K562 (cell line): ENCODE results near the gene SEMA6D. TPM values are rescaled to one million over a fixed set of nuclear protein-coding genes. Genes with fewer than 3 reads are reported as not detected.

ENCODE experiments used
- ATAC-seq: fragments of 200-7000 bp; cut with Tn5 transposase; 3 replicates; pipeline ENCODE4 v1.9.1; 2020; ENCODE audit warnings: moderate library complexity
- BruUV-seq: library from RNA; stranded (reverse); fragments of 400-500 nt; replicated peaks from 2 replicates; lab custom pipeline; 2021; lab: Mats Ljungman, UMichigan
- CTCF ChIA-PET: fragments of 300-600 bp; formaldehyde crosslinking; extraction: SDS; loops from one replicate; lab custom pipeline; 2021; ENCODE audit warnings: low intra/inter-chr PET ratio; lab: Yijun Ruan, JAX
- POLR2A ChIA-PET: fragments of 300-600, 350-650 bp; sonication (Branson Sonifier 250); formaldehyde crosslinking; extraction: SDS; loops from one replicate; lab custom pipeline; 2021; ENCODE audit warnings: antibody characterized with exemption, inconsistent platforms; lab: Yijun Ruan, JAX
- DNase-seq, 4 experiments: peaks; one replicate each; pipeline versions ENCODE4 v3.0.0 to v3.0.0-alpha.2; 2011 to 2018; ENCODE audit warnings: low spot score in 3 of 4, mixed read lengths in 3 of 4; ENCODE audit errors: extremely low read depth in 1 of 4
- FAIRE-seq: peaks from 2 replicates; lab custom pipeline; 2011; peaks lifted over from hg19 to GRCh38; lab: Jason Lieb, UNC
- H2AFZ ChIP-seq: 2 replicates; pipeline ENCODE4 v1.6.0; 2011; ENCODE audit warnings: low read depth, low read length, control low read depth, inconsistent platforms
- H3K27ac ChIP-seq: fragments of 200-600 bp; 3 replicates; pipeline ENCODE4 v1.8.0; 2011; ENCODE audit warnings: low read depth, mild to moderate bottlenecking, control low read depth, inconsistent platforms, low read length, moderate library complexity, mixed read lengths; ENCODE audit errors: extremely low read depth
- H3K27me3 ChIP-seq, 2 experiments: fragments of 300-600 bp in 1 of 2; 2 replicates in 1 of 2; 3 replicates in 1 of 2; pipeline versions ENCODE4 v1.6.0 to v1.8.0; 2011; ENCODE audit warnings: inconsistent platforms in 2 of 2, low read length in 2 of 2, mild to moderate bottlenecking in 1 of 2, mixed read lengths in 1 of 2, moderate library complexity in 1 of 2; ENCODE audit not compliant: control insufficient read depth in 2 of 2, insufficient read depth in 2 of 2
- H3K36me3 ChIP-seq: fragments of 300-600 bp; 3 replicates; pipeline ENCODE4 v1.8.0; 2011; ENCODE audit warnings: mild to moderate bottlenecking, low read length, inconsistent platforms; ENCODE audit not compliant: control insufficient read depth, insufficient read depth
- H3K4me1 ChIP-seq, 2 experiments: fragments of 200-600 bp in 1 of 2; replicated peaks in 1 of 2; 2 replicates in 1 of 2; 3 replicates in 1 of 2; pipeline versions ENCODE4 v1.5.1 to v1.8.0; 2011; ENCODE audit warnings: inconsistent platforms in 2 of 2, low read length in 2 of 2, mild to moderate bottlenecking in 1 of 2, mixed read lengths in 1 of 2, moderate library complexity in 1 of 2; ENCODE audit not compliant: control insufficient read depth in 2 of 2, insufficient read depth in 2 of 2
- H3K4me2 ChIP-seq: 2 replicates; pipeline ENCODE4 v1.6.1; 2011; ENCODE audit warnings: low read length, control low read depth, inconsistent platforms, mixed read lengths; ENCODE audit not compliant: insufficient read depth
- H3K4me3 ChIP-seq: fragments of 200-600 bp; sonication (generic), shearing (Covaris generic); 2 replicates; pipeline ENCODE4 v1.5.1; 2016; ENCODE audit warnings: control low read depth, inconsistent platforms
- H3K79me2 ChIP-seq: fragments of 200-600 bp; 3 replicates; pipeline ENCODE4 v1.8.0; 2011; ENCODE audit warnings: low read length, inconsistent platforms; ENCODE audit not compliant: control insufficient read depth, insufficient read depth
- H3K9ac ChIP-seq, 2 experiments: 2 replicates each; pipeline versions ENCODE4 v1.6.0 to v1.6.1; 2011; ENCODE audit warnings: low read depth in 2 of 2, low read length in 2 of 2, control low read depth in 1 of 2, inconsistent platforms in 1 of 2, mild to moderate bottlenecking in 1 of 2, mixed read lengths in 1 of 2; ENCODE audit not compliant: insufficient read depth in 1 of 2
- H3K9me1 ChIP-seq: one replicate; pipeline ENCODE4 v1.6.0; 2011; ENCODE audit warnings: inconsistent platforms, mild to moderate bottlenecking, low read length, moderate library complexity; ENCODE audit not compliant: control insufficient read depth, insufficient read depth
- H3K9me3 ChIP-seq: replicated peaks from 2 replicates; pipeline ENCODE4 v1.5.1; 2011; ENCODE audit warnings: low read depth, low read length, inconsistent platforms; ENCODE audit not compliant: control insufficient read depth, insufficient read depth
- H4K20me1 ChIP-seq: replicated peaks from 2 replicates; pipeline ENCODE4 v1.6.1; 2011; ENCODE audit warnings: low read length, inconsistent platforms, mixed read lengths; ENCODE audit not compliant: control insufficient read depth, insufficient read depth
- CBFA2T3 ChIP-seq: fragments of 450-650 bp; IDR thresholded peaks from 2 replicates; pipeline ENCODE4 v1.6.1; 2017
- ELF1 ChIP-seq: fragments of 200-800 bp; sonication (Bioruptor generic); IDR thresholded peaks from 2 replicates; pipeline ENCODE4 v1.6.1; 2016; ENCODE audit warnings: missing genetic modification characterization, missing compliant biosample characterization
- HMGN3 ChIP-seq: IDR thresholded peaks from 2 replicates; pipeline ENCODE4 v1.6.1; 2011; ENCODE audit warnings: borderline replicate concordance, low read depth, mild to moderate bottlenecking, mixed read lengths, low read length; ENCODE audit not compliant: insufficient read length; ENCODE audit errors: extremely low read depth
- JUND ChIP-seq, 2 experiments: IDR thresholded peaks; 2 replicates in 1 of 2; 3 replicates in 1 of 2; pipeline ENCODE4 v1.6.1; 2011; ENCODE audit warnings: borderline replicate concordance in 2 of 2, low read depth in 2 of 2, low read length in 2 of 2, improper control_type of control experiment in 1 of 2, missing biosample characterization in 1 of 2, missing genetic modification characterization in 1 of 2, missing genetic modification reagents in 1 of 2
- KLF10 ChIP-seq: fragments of 250-450 bp; sonication (Bioruptor Pico); IDR thresholded peaks from 2 replicates; pipeline ENCODE4 v1.6.1; 2021; ENCODE audit warnings: matching md5 sums
- MEF2A ChIP-seq: IDR thresholded peaks from 2 replicates; pipeline ENCODE4 v1.6.1; 2011; ENCODE audit warnings: low read depth, mild to moderate bottlenecking, low read length, moderate library complexity; ENCODE audit not compliant: control insufficient read depth
- MYNN ChIP-seq, 2 experiments: sonication (generic); formaldehyde crosslinking in 1 of 2; IDR thresholded peaks; 2 replicates each; pipeline versions ENCODE4 v1.5.0 to v1.6.1; 2016 to 2020; ENCODE audit warnings: antibody characterized with exemption in 1 of 2, missing genetic modification reagents in 1 of 2
- POU5F1 ChIP-seq: fragments of 150-350 bp; IDR thresholded peaks from 2 replicates; pipeline ENCODE4 v1.6.1; 2014; ENCODE audit warnings: borderline replicate concordance, low read length, low read depth, mild to moderate bottlenecking; ENCODE audit not compliant: partially characterized antibody
- RBM14 ChIP-seq: fragments of 200-400 bp; formaldehyde crosslinking; IDR thresholded peaks from 2 replicates; pipeline ENCODE4 v1.6.1; 2018; ENCODE audit warnings: low read depth, mild to moderate bottlenecking, low read length, moderate library complexity, borderline replicate concordance; ENCODE audit not compliant: insufficient read depth
- RHOXF2B ChIP-seq: fragments of 250-450 bp; sonication (Bioruptor Pico); conservative IDR thresholded peaks from 2 replicates; pipeline ENCODE4 v1.5.1; 2021
- ZNF121 ChIP-seq: sonication (generic); formaldehyde crosslinking; conservative IDR thresholded peaks from 2 replicates; pipeline ENCODE4 v1.8.0; 2022; ENCODE audit warnings: missing genetic modification reagents
- ZNF354B ChIP-seq: fragments of 250-450 bp; sonication (Bioruptor Pico); IDR thresholded peaks from 2 replicates; pipeline ENCODE4 v1.4.0; 2020
- ZNF695 ChIP-seq: fragments of 450-650 bp; formaldehyde crosslinking; IDR thresholded peaks from 2 replicates; pipeline ENCODE4 v1.4.0; 2020; ENCODE audit warnings: mild to moderate bottlenecking, moderate library complexity
- ZNF778 ChIP-seq: fragments of 450-650 bp; formaldehyde crosslinking; IDR thresholded peaks from 2 replicates; pipeline ENCODE4 v1.4.0; 2020; ENCODE audit warnings: mild to moderate bottlenecking, moderate library complexity
- WGBS: fragments of 100-300 bp; shearing (Covaris generic); methylation state at CpG from one replicate; pipeline ENCODE4 v1.1.6; 2016; ENCODE audit warnings: low coverage, mixed read lengths; ENCODE audit not compliant: insufficient coverage; ENCODE audit errors: missing lambda C conversion rate; 5-methylcytosine and 5-hydroxymethylcytosine counted together
- in situ Hi-C: fragments of 300-500 bp; cut with MboI; formaldehyde crosslinking; loops from 4 replicates; pipeline ENCODE4 v1.15.0; 2018; ENCODE audit warnings: inconsistent platforms, mixed read lengths
- intact Hi-C: fragments of 100-400 bp; cut with micrococcal nuclease; formaldehyde crosslinking; loops from 2 replicates; pipeline ENCODE4 v1.14.2; 2022
- polyA plus RNA-seq, 8 experiments: library from polyadenylated mRNA; depleted of rRNA in 4 of 8; stranded (reverse) in 5 of 8; unstranded in 3 of 8; fragments of >200 nt; fragmentation: Nextera tagmentation in 2 of 8; fragmentation: Illumina TruSeq in 1 of 8; extraction: Ambion mirVana in 2 of 8; extraction: Trizol in 1 of 8; gene quantifications; 2 replicates each; pipeline versions ENCODE4 v1.2.1 to v1.2.3, GENCODE V29; 2011 to 2014; ENCODE audit warnings: inconsistent platforms in 1 of 8, missing spikeins in 1 of 8
- total RNA-seq, 7 experiments: library from RNA; depleted of rRNA in 6 of 7; stranded (reverse); fragments of >200 nt in 6 of 7; fragmentation: Illumina TruSeq in 2 of 7; extraction: Trizol in 2 of 7; gene quantifications; 2 replicates each; pipeline versions ENCODE4 v1.2.1 to v1.2.3, GENCODE V29; 2011 to 2021; ENCODE audit warnings: low replicate concordance in 1 of 7
- TF ChIP-seq, protein P1 (sequence below): IDR thresholded peaks from 2 replicates; pipeline ENCODE4 v1.6.1; 2016; ENCODE audit warnings: missing genetic modification characterization, missing compliant biosample characterization
- TF ChIP-seq, protein P2 (sequence below): sonication (generic); formaldehyde crosslinking; IDR thresholded peaks from 2 replicates; pipeline ENCODE4 v1.8.0; 2023; ENCODE audit warnings: mild to moderate bottlenecking, missing genetic modification reagents

SEMA6D gene
- total and polyA plus RNA-seq, 9 of the 15 experiments (the other 6 are each of a cell fraction or from before 2014, with no cell fraction given) = not detected

DNA sequence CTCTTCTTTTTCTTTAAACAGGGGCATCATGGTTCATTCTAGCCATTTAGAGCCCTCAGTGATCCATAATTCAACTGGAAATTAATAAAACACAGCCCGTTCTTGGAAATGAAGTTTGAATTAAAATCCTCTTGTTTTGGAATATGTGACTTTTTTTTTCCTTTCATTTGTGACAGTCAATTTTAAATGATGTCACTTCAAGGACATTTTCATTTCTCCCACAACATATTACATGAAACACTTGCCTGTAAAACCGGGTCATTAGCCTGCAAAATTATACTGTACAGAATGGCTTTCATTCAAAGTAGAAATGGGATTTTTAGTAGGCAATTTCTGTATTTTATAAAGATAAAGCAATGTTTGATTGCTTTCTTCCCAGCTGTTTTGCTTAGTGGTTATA, 789 bp upstream of the SEMA6D start:
- 0% methylated on average over 2 of the region's 2 CpGs for WGBS
- H3K36me3 ChIP-seq = no peaks in the 10 kb centered on the region
- no TSS peak for BruUV-seq
- no peaks in the 10 kb centered on the region for H4K20me1 ChIP-seq
- FAIRE-seq = no peak
- DNase-seq = no peak
- no peak overlapping the region for H3K4me2 ChIP-seq
- peaks cover 0 to 4% of the 10 kb centered on the region in 2 experiments; a peak in 1 of 5 replicates for H3K4me1 ChIP-seq
- H2AFZ ChIP-seq = no peak overlapping the region
- ChIA-PET CTCF (no interaction called here), POLR2A (no interaction called here)
- no peaks in the 10 kb centered on the region for H3K27me3 ChIP-seq
- intact Hi-C loops (no loop called here), in situ Hi-C loops (no loop called here)
- ATAC-seq = no peak
- H3K9me3 ChIP-seq = no peaks in the 10 kb centered on the region
- H3K9me1 ChIP-seq = no peaks in the 10 kb centered on the region
- H3K79me2 ChIP-seq = no peaks in the 10 kb centered on the region
- no peak overlapping the region for H3K9ac ChIP-seq
- H3K27ac ChIP-seq = no peak overlapping the region
- no peak overlapping the region for H3K4me3 ChIP-seq
- TF ChIP-seq ZNF695 (CRISPR knock-in tag) = no peak
- TF ChIP-seq ELF1 (tag) = no peak
- no peak for TF ChIP-seq ZNF121 (CRISPR knock-in tag)
- no peak for TF ChIP-seq JUND (IDR thresholded peaks at IDR 0.05; ENCODE audit: borderline replicate concordance, low read depth, low read length)
- no peak for TF ChIP-seq JUND (tag; IDR thresholded peaks at IDR 0.05; ENCODE audit: borderline replicate concordance, low read depth, low read length)
- TF ChIP-seq CBFA2T3 = no peak
- TF ChIP-seq, protein P1, sequence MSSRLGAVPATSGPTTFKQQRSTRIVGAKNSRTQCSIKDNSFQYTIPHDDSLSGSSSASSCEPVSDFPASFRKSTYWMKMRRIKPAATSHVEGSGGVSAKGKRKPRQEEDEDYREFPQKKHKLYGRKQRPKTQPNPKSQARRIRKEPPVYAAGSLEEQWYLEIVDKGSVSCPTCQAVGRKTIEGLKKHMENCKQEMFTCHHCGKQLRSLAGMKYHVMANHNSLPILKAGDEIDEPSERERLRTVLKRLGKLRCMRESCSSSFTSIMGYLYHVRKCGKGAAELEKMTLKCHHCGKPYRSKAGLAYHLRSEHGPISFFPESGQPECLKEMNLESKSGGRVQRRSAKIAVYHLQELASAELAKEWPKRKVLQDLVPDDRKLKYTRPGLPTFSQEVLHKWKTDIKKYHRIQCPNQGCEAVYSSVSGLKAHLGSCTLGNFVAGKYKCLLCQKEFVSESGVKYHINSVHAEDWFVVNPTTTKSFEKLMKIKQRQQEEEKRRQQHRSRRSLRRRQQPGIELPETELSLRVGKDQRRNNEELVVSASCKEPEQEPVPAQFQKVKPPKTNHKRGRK (tag) = no peak
- TF ChIP-seq MYNN (IDR thresholded peaks at IDR 0.05) = no peak
- no peak for TF ChIP-seq MYNN (CRISPR knock-in tag; IDR thresholded peaks at IDR 0.05)
- no peak for TF ChIP-seq RHOXF2B (CRISPR knock-in tag)
- no peak for TF ChIP-seq ZNF778 (CRISPR knock-in tag)
- no peak for TF ChIP-seq MEF2A
- no peak for TF ChIP-seq RBM14
- TF ChIP-seq, protein P2, sequence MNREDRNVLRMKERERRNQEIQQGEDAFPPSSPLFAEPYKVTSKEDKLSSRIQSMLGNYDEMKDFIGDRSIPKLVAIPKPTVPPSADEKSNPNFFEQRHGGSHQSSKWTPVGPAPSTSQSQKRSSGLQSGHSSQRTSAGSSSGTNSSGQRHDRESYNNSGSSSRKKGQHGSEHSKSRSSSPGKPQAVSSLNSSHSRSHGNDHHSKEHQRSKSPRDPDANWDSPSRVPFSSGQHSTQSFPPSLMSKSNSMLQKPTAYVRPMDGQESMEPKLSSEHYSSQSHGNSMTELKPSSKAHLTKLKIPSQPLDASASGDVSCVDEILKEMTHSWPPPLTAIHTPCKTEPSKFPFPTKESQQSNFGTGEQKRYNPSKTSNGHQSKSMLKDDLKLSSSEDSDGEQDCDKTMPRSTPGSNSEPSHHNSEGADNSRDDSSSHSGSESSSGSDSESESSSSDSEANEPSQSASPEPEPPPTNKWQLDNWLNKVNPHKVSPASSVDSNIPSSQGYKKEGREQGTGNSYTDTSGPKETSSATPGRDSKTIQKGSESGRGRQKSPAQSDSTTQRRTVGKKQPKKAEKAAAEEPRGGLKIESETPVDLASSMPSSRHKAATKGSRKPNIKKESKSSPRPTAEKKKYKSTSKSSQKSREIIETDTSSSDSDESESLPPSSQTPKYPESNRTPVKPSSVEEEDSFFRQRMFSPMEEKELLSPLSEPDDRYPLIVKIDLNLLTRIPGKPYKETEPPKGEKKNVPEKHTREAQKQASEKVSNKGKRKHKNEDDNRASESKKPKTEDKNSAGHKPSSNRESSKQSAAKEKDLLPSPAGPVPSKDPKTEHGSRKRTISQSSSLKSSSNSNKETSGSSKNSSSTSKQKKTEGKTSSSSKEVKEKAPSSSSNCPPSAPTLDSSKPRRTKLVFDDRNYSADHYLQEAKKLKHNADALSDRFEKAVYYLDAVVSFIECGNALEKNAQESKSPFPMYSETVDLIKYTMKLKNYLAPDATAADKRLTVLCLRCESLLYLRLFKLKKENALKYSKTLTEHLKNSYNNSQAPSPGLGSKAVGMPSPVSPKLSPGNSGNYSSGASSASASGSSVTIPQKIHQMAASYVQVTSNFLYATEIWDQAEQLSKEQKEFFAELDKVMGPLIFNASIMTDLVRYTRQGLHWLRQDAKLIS = no peak
- no peak for TF ChIP-seq KLF10 (CRISPR knock-in tag)
- TF ChIP-seq HMGN3 = no peak
- no peak for TF ChIP-seq POU5F1
- no peak for TF ChIP-seq ZNF354B
